Spleen (tissue), 7 donors: ENCODE results near the gene NFIA.

Source experiments
- CTCF ChIP-seq, 11 experiments: fragments of 200-600 bp in 7 of 11; fragments of 450-650 bp in 4 of 11; sonication (generic) in 4 of 11; IDR thresholded peaks in 8 of 11; conservative IDR thresholded peaks in 3 of 11; 1 replicate in 7 of 11; 2 replicates in 4 of 11; pipeline versions ENCODE4 v1.4.0 to v1.8.0; 2016 to 2021; ENCODE audit warnings: antibody characterized with exemption in 11 of 11, inconsistent platforms in 4 of 11, mild to moderate bottlenecking in 1 of 11
- POLR2A ChIP-seq, 3 donors: fragments of 450-650 bp; IDR thresholded peaks; one replicate each; pipeline ENCODE4 v1.5.1; 2017; ENCODE audit warnings: antibody characterized with exemption in 3 of 3, mild to moderate bottlenecking in 1 of 3
- POLR2AphosphoS5 ChIP-seq, 3 donors: sonication (generic); formaldehyde crosslinking; IDR thresholded peaks; one replicate each; pipeline ENCODE4 v1.5.1; 2017; ENCODE audit warnings: antibody characterized with exemption in 3 of 3
- donor health status: DM: no; HTN: no; CAD: no; lungs with moderate emphysema.
- donor health status: DM: no; HTN: no; CAD: no.
- donor health status: DM: no; HTN: no; CAD: no.

- TF ChIP-seq CTCF (IDR thresholded peaks at IDR 0.05 in 8 of 11, conservative IDR thresholded peaks at IDR 0.05 in 3 of 11) (no peak), POLR2AphosphoS5 (IDR thresholded peaks at IDR 0.05) (no peak), POLR2A (IDR thresholded peaks at IDR 0.05) (no peak)
Observed at GRCh38 chr1:61100578-61100977, 18.2 kb downstream of the NFIA start.
